Body of pancreas (tissue), 4 donors: ENCODE measurements around the gene ZNF574.

ENCODE experiments used
- POLR2A ChIP-seq, 3 donors: fragments of 450-650 bp; IDR thresholded peaks; one replicate each; pipeline ENCODE4 v1.6.1; 2016; ENCODE audit warnings: antibody characterized with exemption in 3 of 3, mild to moderate bottlenecking in 2 of 3
- TF ChIP-seq, protein P1 (sequence below), 7 experiments: fragments of 450-650 bp in 4 of 7; fragments of 200-600 bp in 3 of 7; sonication (generic) in 3 of 7; IDR thresholded peaks; one replicate each; pipeline ENCODE4 v1.5.1; 2016 to 2019; ENCODE audit warnings: antibody characterized with exemption in 7 of 7

GRCh38 chr19:42116308-42117075 lies 40.5 kb downstream of the ZNF574 start:
- TF ChIP-seq, protein P1, sequence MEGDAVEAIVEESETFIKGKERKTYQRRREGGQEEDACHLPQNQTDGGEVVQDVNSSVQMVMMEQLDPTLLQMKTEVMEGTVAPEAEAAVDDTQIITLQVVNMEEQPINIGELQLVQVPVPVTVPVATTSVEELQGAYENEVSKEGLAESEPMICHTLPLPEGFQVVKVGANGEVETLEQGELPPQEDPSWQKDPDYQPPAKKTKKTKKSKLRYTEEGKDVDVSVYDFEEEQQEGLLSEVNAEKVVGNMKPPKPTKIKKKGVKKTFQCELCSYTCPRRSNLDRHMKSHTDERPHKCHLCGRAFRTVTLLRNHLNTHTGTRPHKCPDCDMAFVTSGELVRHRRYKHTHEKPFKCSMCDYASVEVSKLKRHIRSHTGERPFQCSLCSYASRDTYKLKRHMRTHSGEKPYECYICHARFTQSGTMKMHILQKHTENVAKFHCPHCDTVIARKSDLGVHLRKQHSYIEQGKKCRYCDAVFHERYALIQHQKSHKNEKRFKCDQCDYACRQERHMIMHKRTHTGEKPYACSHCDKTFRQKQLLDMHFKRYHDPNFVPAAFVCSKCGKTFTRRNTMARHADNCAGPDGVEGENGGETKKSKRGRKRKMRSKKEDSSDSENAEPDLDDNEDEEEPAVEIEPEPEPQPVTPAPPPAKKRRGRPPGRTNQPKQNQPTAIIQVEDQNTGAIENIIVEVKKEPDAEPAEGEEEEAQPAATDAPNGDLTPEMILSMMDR (IDR thresholded peaks at IDR 0.05), result no peak
- no peak for TF ChIP-seq POLR2A (IDR thresholded peaks at IDR 0.05)
